Large intestine (tissue), 3 donors: Measurements from ENCODE around the gene GPR12. TPM values are rescaled to one million over a fixed set of nuclear protein-coding genes. Genes with fewer than 3 reads are reported as not detected.
"Not testable (repeated sequence)": the region's sequence is repeated elsewhere in the genome, so short reads cannot be mapped to it uniquely, and the experiment has no call there.

Experiments used
- DNase-seq, 2 donors: peaks; one replicate each; pipeline versions ENCODE4 v3.0.0 to v3.0.0-alpha.2; 2013
- H3K27ac ChIP-seq: one replicate; pipeline ENCODE4 v1.5.1; 2013; ENCODE audit warnings: low read length
- H3K27me3 ChIP-seq: 2 replicates; pipeline ENCODE4 v1.6.1; 2013; ENCODE audit warnings: low read length; ENCODE audit not compliant: control insufficient read depth, insufficient read depth
- H3K36me3 ChIP-seq: 2 replicates; pipeline ENCODE4 v1.6.1; 2013; ENCODE audit warnings: low read length; ENCODE audit not compliant: control insufficient read depth, insufficient read depth
- H3K4me1 ChIP-seq: one replicate; pipeline ENCODE4 v1.6.1; 2013; ENCODE audit warnings: low read length; ENCODE audit not compliant: control insufficient read depth, insufficient read depth
- H3K4me3 ChIP-seq: one replicate; pipeline ENCODE4 v1.5.1; 2013; ENCODE audit warnings: low read length
- H3K9me3 ChIP-seq: one replicate; pipeline ENCODE4 v1.6.1; 2013; ENCODE audit warnings: mild to moderate bottlenecking, low read depth, low read length, moderate library complexity; ENCODE audit not compliant: control insufficient read depth
- WGBS: methylation state at CpG from one replicate; pipeline ENCODE4 v1.1.5; 2013; ENCODE audit warnings: low lambda C conversion rate; ENCODE audit not compliant: insufficient coverage; 5-methylcytosine and 5-hydroxymethylcytosine counted together
- polyA plus RNA-seq: library from polyadenylated mRNA; unstranded; fragments of 120-200 nt; gene quantifications from one replicate; pipeline ENCODE4 v1.2.1, GENCODE V29; 2013

The GPR12 gene
- polyA plus RNA-seq, 1 donor, result 0.97 TPM

GRCh38 chr13:26747706-26748105 lies 12.9 kb downstream of the GPR12 start:
- DNase-seq, result no peak
- no peaks in the 10 kb centered on the region for H3K9me3 ChIP-seq
- WGBS, result no CpG with 5 or more reads among the region's 2 CpGs
- no peak overlapping the region for H3K4me3 ChIP-seq
- H3K4me1 ChIP-seq, result no peaks in the 10 kb centered on the region
- H3K27ac ChIP-seq, result no peak overlapping the region
- no peaks in the 10 kb centered on the region for H3K36me3 ChIP-seq
- peaks cover 42% of the 10 kb centered on the region for H3K27me3 ChIP-seq

GRCh38 chr13:26743971-26744370 lies 16.6 kb downstream of the GPR12 start:
- Histone ChIP-seq H3K27me3 (peaks cover 44% of the 10 kb centered on the region), H3K4me1 (no peaks in the 10 kb centered on the region), H3K36me3 (no peaks in the 10 kb centered on the region), H3K4me3 (no peak overlapping the region), H3K27ac (no peak overlapping the region), H3K9me3 (no peaks in the 10 kb centered on the region)
- no CpG with 5 or more reads among the region's 7 CpGs for WGBS
- no peak for DNase-seq

GRCh38 chr13:26742691-26743358 lies 17.8 kb downstream of the GPR12 start:
- WGBS, result no CpG with 5 or more reads among the region's 25 CpGs
- no peaks in the 10 kb centered on the region for H3K36me3 ChIP-seq
- no peak for DNase-seq

GRCh38 chr13:26735677-26736076 lies 24.9 kb downstream of the GPR12 start:
- no peak overlapping the region for H3K4me3 ChIP-seq
- no peaks in the 10 kb centered on the region for H3K9me3 ChIP-seq
- H3K4me1 ChIP-seq, result no peaks in the 10 kb centered on the region
- WGBS, result 80% methylated on average over 1 of the region's 9 CpGs
- no peaks in the 10 kb centered on the region for H3K36me3 ChIP-seq
- H3K27ac ChIP-seq, result no peak overlapping the region
- H3K27me3 ChIP-seq, result peaks cover 2% of the 10 kb centered on the region
- no peak for DNase-seq

More at GRCh38 chr13:26742691-26743358, 17.8 kb downstream of the GPR12 start:
- Histone ChIP-seq H3K27me3 (peaks cover 40% of the 10 kb centered on the region), H3K27ac (no peak overlapping the region), H3K4me1 (no peaks in the 10 kb centered on the region), H3K9me3 (no peaks in the 10 kb centered on the region), H3K4me3 (no peak overlapping the region)

GRCh38 chr13:26727633-26728032 lies 33.0 kb downstream of the GPR12 start:
- no peak overlapping the region for H3K27ac ChIP-seq
- no peak overlapping the region for H3K4me3 ChIP-seq
- H3K36me3 ChIP-seq, result no peaks in the 10 kb centered on the region
- peaks cover 4% of the 10 kb centered on the region for H3K9me3 ChIP-seq
- H3K27me3 ChIP-seq, result no peaks in the 10 kb centered on the region
- DNase-seq, result no peak
- H3K4me1 ChIP-seq, result no peaks in the 10 kb centered on the region

GRCh38 chr13:26727122-26727521 lies 33.5 kb downstream of the GPR12 start:
- WGBS, result 100% methylated on average over 1 of the region's 3 CpGs
- peaks cover 4% of the 10 kb centered on the region for H3K9me3 ChIP-seq
- no peaks in the 10 kb centered on the region for H3K4me1 ChIP-seq
- DNase-seq, result no peak
- no peak overlapping the region for H3K4me3 ChIP-seq
- H3K27ac ChIP-seq, result no peak overlapping the region
- no peaks in the 10 kb centered on the region for H3K27me3 ChIP-seq
- no peaks in the 10 kb centered on the region for H3K36me3 ChIP-seq

- Histone ChIP-seq H3K4me3 (no peak overlapping the region), H3K4me1 (no peaks in the 10 kb centered on the region), H3K9me3 (peaks cover 4% of the 10 kb centered on the region), H3K27ac (no peak overlapping the region), H3K36me3 (no peaks in the 10 kb centered on the region), H3K27me3 (no peaks in the 10 kb centered on the region)
- no peak for DNase-seq
- WGBS, result no CpG with 5 or more reads among the region's 8 CpGs
These were observed 33.9 kb downstream of the GPR12 start for GRCh38 chr13:26726684-26727083.

GRCh38 chr13:26723620-26724019 lies 37.0 kb downstream of the GPR12 start:
- H3K4me3 ChIP-seq, H3K4me1 ChIP-seq, H3K36me3 ChIP-seq, H3K27ac ChIP-seq, H3K9me3 ChIP-seq, H3K27me3 ChIP-seq, DNase-seq: not testable (repeated sequence)
- WGBS, result no CpG with 5 or more reads among the region's 31 CpGs

- no peak overlapping the region for H3K4me3 ChIP-seq
- no peaks in the 10 kb centered on the region for H3K27me3 ChIP-seq
- no peak for DNase-seq
- 93% methylated on average over 3 of the region's 5 CpGs for WGBS
- no peaks in the 10 kb centered on the region for H3K36me3 ChIP-seq
- peaks cover 4% of the 10 kb centered on the region for H3K9me3 ChIP-seq
- H3K4me1 ChIP-seq, result no peaks in the 10 kb centered on the region
- H3K27ac ChIP-seq, result no peak overlapping the region
These were observed 38.3 kb downstream of the GPR12 start for GRCh38 chr13:26722321-26722720.

- no peak overlapping the region for H3K4me3 ChIP-seq
- H3K9me3 ChIP-seq, result peaks cover 4% of the 10 kb centered on the region
- no peaks in the 10 kb centered on the region for H3K4me1 ChIP-seq
- no peaks in the 10 kb centered on the region for H3K27me3 ChIP-seq
- no peaks in the 10 kb centered on the region for H3K36me3 ChIP-seq
- no CpG with 5 or more reads among the region's 26 CpGs for WGBS
- no peak for DNase-seq
- no peak overlapping the region for H3K27ac ChIP-seq
These were observed 39.1 kb downstream of the GPR12 start for GRCh38 chr13:26721251-26722121.
